GM12878 (cell line): ENCODE measurements around the gene FOXK2.

Source experiments
- CTCF ChIP-seq, 3 experiments: IDR thresholded peaks in 2 of 3; conservative IDR thresholded peaks in 1 of 3; 2 replicates each; pipeline ENCODE4 v1.5.1; 2011; ENCODE audit warnings: low read depth in 3 of 3, low read length in 3 of 3, mild to moderate bottlenecking in 3 of 3, control low read depth in 2 of 3, moderate library complexity in 2 of 3, inconsistent platforms in 1 of 3, mixed read lengths in 1 of 3; ENCODE audit not compliant: control insufficient read depth in 2 of 3, insufficient read depth in 1 of 3; ENCODE audit errors: extremely low read depth in 1 of 3
- HDAC2 ChIP-seq: fragments of 200-600 bp; sonication (generic); IDR thresholded peaks from 2 replicates; pipeline ENCODE4 v1.6.1; 2017
- NFYB ChIP-seq: IDR thresholded peaks from 2 replicates; pipeline ENCODE4 v1.6.1; 2011; ENCODE audit warnings: low read depth, mild to moderate bottlenecking, low read length, improper control_type of control experiment, moderate library complexity; ENCODE audit not compliant: insufficient read depth
- SREBF2 ChIP-seq: IDR thresholded peaks from 2 replicates; pipeline ENCODE4 v1.6.1; 2012; ENCODE audit warnings: mild to moderate bottlenecking, low read length
- TARDBP ChIP-seq: IDR thresholded peaks from 2 replicates; pipeline ENCODE4 v1.6.1; 2016; ENCODE audit warnings: borderline replicate concordance
- ZBTB33 ChIP-seq: fragments of 450-650 bp; IDR thresholded peaks from 2 replicates; pipeline ENCODE4 v1.6.1; 2017; ENCODE audit warnings: mild to moderate bottlenecking
- ZNF24 ChIP-seq: fragments of 450-650 bp; IDR thresholded peaks from 2 replicates; pipeline ENCODE4 v1.6.1; 2017; ENCODE audit warnings: antibody characterized with exemption, mild to moderate bottlenecking

GRCh38 chr17:82574041-82574440 lies 54.5 kb downstream of the FOXK2 start:
- TF ChIP-seq CTCF (IDR thresholded peaks at IDR 0.05 in 2 of 3, conservative IDR thresholded peaks at IDR 0.05 in 1 of 3; ENCODE audit: control insufficient read depth in 2 of 3, extremely low read depth in 1 of 3, insufficient read depth in 1 of 3, low read depth in 3 of 3, low read length in 3 of 3) (no peak), HDAC2 (no peak), SREBF2 (no peak), ZNF24 (no peak), NFYB (no peak), ZBTB33 (no peak), TARDBP (no peak)
